WTC11 (cell line): ENCODE measurements around the gene AQP7. TPM values are rescaled to one million over a fixed set of nuclear protein-coding genes. Genes with fewer than 3 reads are reported as not detected.

Experiments
- ATAC-seq: fragments of 200-7000 bp; cut with Tn5 transposase; 2 replicates; pipeline ENCODE4 v1.10.0; 2021; ENCODE audit warnings: mild to moderate bottlenecking, moderate library complexity
- CTCF ChIA-PET: fragments of 300-600 bp; sonication (Branson Sonifier 250); formaldehyde crosslinking; loops from one replicate; lab custom pipeline; 2021; ENCODE audit warnings: antibody characterized with exemption; lab: Charles Lee
- POLR2A ChIA-PET: fragments of 350-600 bp; sonication (Branson Sonifier 250); formaldehyde crosslinking; loops from one replicate; lab custom pipeline; 2021; ENCODE audit warnings: antibody characterized with exemption; lab: Charles Lee
- DNase-seq: peaks from one replicate; pipeline ENCODE4 v3.0.0; 2021; ENCODE audit warnings: low spot score
- H3K27ac Mint-ChIP-seq: 2 replicates; pipeline ENCODE4 v1.8.0; 2021; ENCODE audit warnings: mixed read lengths
- H3K27me3 Mint-ChIP-seq: 2 replicates; pipeline ENCODE4 v1.8.0; 2021; ENCODE audit warnings: low read depth, mild to moderate bottlenecking, moderate library complexity, mixed read lengths
- H3K36me3 Mint-ChIP-seq: 2 replicates; pipeline ENCODE4 v1.8.0; 2021; ENCODE audit warnings: mixed read lengths
- H3K4me1 Mint-ChIP-seq: 2 replicates; pipeline ENCODE4 v1.8.0; 2022; ENCODE audit warnings: mixed read lengths
- H3K4me3 Mint-ChIP-seq: 2 replicates; pipeline ENCODE4 v1.8.0; 2021; ENCODE audit warnings: mild to moderate bottlenecking, moderate library complexity, mixed read lengths
- H3K9me3 Mint-ChIP-seq: 2 replicates; pipeline ENCODE4 v1.8.0; 2021; ENCODE audit warnings: mixed read lengths
- CBFB ChIP-seq: sonication (generic); formaldehyde crosslinking; IDR thresholded peaks from 2 replicates; pipeline ENCODE4 v1.8.1; 2022; ENCODE audit warnings: mild to moderate bottlenecking, low read depth, missing genetic modification reagents
- EMX1 ChIP-seq: fragments of 250-450 bp; sonication (Bioruptor Pico); IDR thresholded peaks from 2 replicates; pipeline ENCODE4 v1.8.0; 2021; ENCODE audit warnings: mild to moderate bottlenecking
- ERG ChIP-seq: fragments of 250-450 bp; sonication (Bioruptor Pico); IDR thresholded peaks from 2 replicates; pipeline ENCODE4 v1.8.0; 2021; ENCODE audit warnings: mild to moderate bottlenecking
- GTF2I ChIP-seq: fragments of 250-450 bp; sonication (Bioruptor Pico); conservative IDR thresholded peaks from 2 replicates; pipeline ENCODE4 v1.4.0; 2021; ENCODE audit warnings: mild to moderate bottlenecking
- JAZF1 ChIP-seq: fragments of 250-450 bp; sonication (Bioruptor Pico); IDR thresholded peaks from 2 replicates; pipeline ENCODE4 v1.9.0; 2021; ENCODE audit warnings: moderate library complexity, mild to moderate bottlenecking, inconsistent platforms
- JUN ChIP-seq: sonication (generic); formaldehyde crosslinking; IDR thresholded peaks from 2 replicates; pipeline ENCODE4 v1.8.0; 2023; ENCODE audit warnings: mild to moderate bottlenecking, missing genetic modification reagents
- KAT7 ChIP-seq: sonication (generic); formaldehyde crosslinking; IDR thresholded peaks from 2 replicates; pipeline ENCODE4 v1.8.1; 2023; ENCODE audit warnings: missing genetic modification reagents, mild to moderate bottlenecking, borderline replicate concordance
- NR1H2 ChIP-seq: sonication (generic); formaldehyde crosslinking; IDR thresholded peaks from 2 replicates; pipeline ENCODE4 v1.9.0; 2021; ENCODE audit warnings: mild to moderate bottlenecking, moderate library complexity, missing genetic modification reagents
- NR2C2 ChIP-seq: sonication (generic); formaldehyde crosslinking; IDR thresholded peaks from 2 replicates; pipeline ENCODE4 v1.8.0; 2022; ENCODE audit warnings: mild to moderate bottlenecking, missing genetic modification reagents
- NR3C1 ChIP-seq: sonication (generic); formaldehyde crosslinking; conservative IDR thresholded peaks from 2 replicates; pipeline ENCODE4 v1.8.1; 2023; ENCODE audit warnings: low read depth, mild to moderate bottlenecking, missing genetic modification reagents
- PREB ChIP-seq: sonication (generic); formaldehyde crosslinking; IDR thresholded peaks from 2 replicates; pipeline ENCODE4 v1.8.1; 2022; ENCODE audit warnings: mild to moderate bottlenecking, missing genetic modification reagents, moderate library complexity, borderline replicate concordance
- TEAD1 ChIP-seq: sonication (generic); formaldehyde crosslinking; IDR thresholded peaks from 2 replicates; pipeline ENCODE4 v1.8.0; 2022; ENCODE audit warnings: mild to moderate bottlenecking, missing genetic modification reagents
- USF1 ChIP-seq: sonication (generic); formaldehyde crosslinking; IDR thresholded peaks from 2 replicates; pipeline ENCODE4 v1.8.0; 2022; ENCODE audit warnings: mild to moderate bottlenecking, missing genetic modification reagents
- ZNF219 ChIP-seq: sonication (generic); formaldehyde crosslinking; IDR thresholded peaks from 2 replicates; pipeline ENCODE4 v1.8.0; 2023; ENCODE audit warnings: missing genetic modification reagents, mild to moderate bottlenecking, borderline replicate concordance
- ZNF281 ChIP-seq: sonication (generic); formaldehyde crosslinking; IDR thresholded peaks from 2 replicates; pipeline ENCODE4 v1.8.0; 2023; ENCODE audit warnings: mild to moderate bottlenecking, missing genetic modification reagents
- ZNF396 ChIP-seq: fragments of 250-450 bp; sonication (Bioruptor Pico); IDR thresholded peaks from 2 replicates; pipeline ENCODE4 v1.8.0; 2021; ENCODE audit warnings: mild to moderate bottlenecking, moderate library complexity, borderline replicate concordance
- ZNF512 ChIP-seq: sonication (generic); formaldehyde crosslinking; IDR thresholded peaks from 2 replicates; pipeline ENCODE4 v1.8.1; 2022; ENCODE audit warnings: missing genetic modification reagents, borderline replicate concordance
- total RNA-seq: library from RNA; stranded (reverse); gene quantifications from 3 replicates; pipeline ENCODE4 v1.2.3, GENCODE V29; 2021
- TF ChIP-seq, protein P1 (sequence below): fragments of 250-450 bp; sonication (Bioruptor Pico); IDR thresholded peaks from 2 replicates; pipeline ENCODE4 v1.9.0; 2021; ENCODE audit warnings: mild to moderate bottlenecking, borderline replicate concordance
- TF ChIP-seq, protein P2 (sequence below): sonication (generic); formaldehyde crosslinking; IDR thresholded peaks from 2 replicates; pipeline ENCODE4 v1.8.0; 2022; ENCODE audit warnings: mild to moderate bottlenecking, missing genetic modification reagents
- TF ChIP-seq, protein P3 (sequence below): fragments of 250-450 bp; sonication (Bioruptor Pico); IDR thresholded peaks from 2 replicates; pipeline ENCODE4 v1.9.0; 2021; ENCODE audit warnings: mild to moderate bottlenecking

The AQP7 gene
- total RNA-seq, 1 experiment from 2014 or later: 0.17 TPM

DNA sequence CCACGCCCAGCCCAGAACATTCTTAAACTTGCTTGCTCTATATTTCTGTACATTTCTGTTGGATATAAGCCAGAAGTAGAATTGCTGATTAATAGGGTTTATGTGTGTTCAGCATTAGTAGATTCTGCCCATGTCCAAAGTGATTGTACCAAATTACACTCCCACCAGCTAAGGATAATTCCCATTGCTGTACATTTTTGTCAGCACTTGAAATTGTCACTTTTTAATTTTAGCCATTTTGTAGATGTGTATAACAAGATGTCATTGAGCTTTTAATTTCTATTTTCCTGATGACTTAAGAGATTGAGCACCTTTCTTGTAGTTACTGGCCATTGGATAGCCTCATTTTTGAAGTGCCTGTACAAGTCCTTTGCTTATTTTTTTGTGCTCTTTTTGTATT, 46.4 kb downstream of the AQP7 start (continued):
- TF ChIP-seq, protein P1, sequence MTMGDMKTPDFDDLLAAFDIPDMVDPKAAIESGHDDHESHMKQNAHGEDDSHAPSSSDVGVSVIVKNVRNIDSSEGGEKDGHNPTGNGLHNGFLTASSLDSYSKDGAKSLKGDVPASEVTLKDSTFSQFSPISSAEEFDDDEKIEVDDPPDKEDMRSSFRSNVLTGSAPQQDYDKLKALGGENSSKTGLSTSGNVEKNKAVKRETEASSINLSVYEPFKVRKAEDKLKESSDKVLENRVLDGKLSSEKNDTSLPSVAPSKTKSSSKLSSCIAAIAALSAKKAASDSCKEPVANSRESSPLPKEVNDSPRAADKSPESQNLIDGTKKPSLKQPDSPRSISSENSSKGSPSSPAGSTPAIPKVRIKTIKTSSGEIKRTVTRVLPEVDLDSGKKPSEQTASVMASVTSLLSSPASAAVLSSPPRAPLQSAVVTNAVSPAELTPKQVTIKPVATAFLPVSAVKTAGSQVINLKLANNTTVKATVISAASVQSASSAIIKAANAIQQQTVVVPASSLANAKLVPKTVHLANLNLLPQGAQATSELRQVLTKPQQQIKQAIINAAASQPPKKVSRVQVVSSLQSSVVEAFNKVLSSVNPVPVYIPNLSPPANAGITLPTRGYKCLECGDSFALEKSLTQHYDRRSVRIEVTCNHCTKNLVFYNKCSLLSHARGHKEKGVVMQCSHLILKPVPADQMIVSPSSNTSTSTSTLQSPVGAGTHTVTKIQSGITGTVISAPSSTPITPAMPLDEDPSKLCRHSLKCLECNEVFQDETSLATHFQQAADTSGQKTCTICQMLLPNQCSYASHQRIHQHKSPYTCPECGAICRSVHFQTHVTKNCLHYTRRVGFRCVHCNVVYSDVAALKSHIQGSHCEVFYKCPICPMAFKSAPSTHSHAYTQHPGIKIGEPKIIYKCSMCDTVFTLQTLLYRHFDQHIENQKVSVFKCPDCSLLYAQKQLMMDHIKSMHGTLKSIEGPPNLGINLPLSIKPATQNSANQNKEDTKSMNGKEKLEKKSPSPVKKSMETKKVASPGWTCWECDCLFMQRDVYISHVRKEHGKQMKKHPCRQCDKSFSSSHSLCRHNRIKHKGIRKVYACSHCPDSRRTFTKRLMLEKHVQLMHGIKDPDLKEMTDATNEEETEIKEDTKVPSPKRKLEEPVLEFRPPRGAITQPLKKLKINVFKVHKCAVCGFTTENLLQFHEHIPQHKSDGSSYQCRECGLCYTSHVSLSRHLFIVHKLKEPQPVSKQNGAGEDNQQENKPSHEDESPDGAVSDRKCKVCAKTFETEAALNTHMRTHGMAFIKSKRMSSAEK: no peak
- TF ChIP-seq EMX1 (CRISPR knock-in tag) (no peak), GTF2I (no peak), KAT7 (CRISPR knock-in tag) (no peak), USF1 (CRISPR knock-in tag) (no peak), JAZF1 (CRISPR knock-in tag) (no peak), ERG (no peak), JUN (CRISPR knock-in tag) (no peak), PREB (no peak), TEAD1 (no peak), CBFB (CRISPR knock-in tag) (no peak)
- TF ChIP-seq, protein P2, sequence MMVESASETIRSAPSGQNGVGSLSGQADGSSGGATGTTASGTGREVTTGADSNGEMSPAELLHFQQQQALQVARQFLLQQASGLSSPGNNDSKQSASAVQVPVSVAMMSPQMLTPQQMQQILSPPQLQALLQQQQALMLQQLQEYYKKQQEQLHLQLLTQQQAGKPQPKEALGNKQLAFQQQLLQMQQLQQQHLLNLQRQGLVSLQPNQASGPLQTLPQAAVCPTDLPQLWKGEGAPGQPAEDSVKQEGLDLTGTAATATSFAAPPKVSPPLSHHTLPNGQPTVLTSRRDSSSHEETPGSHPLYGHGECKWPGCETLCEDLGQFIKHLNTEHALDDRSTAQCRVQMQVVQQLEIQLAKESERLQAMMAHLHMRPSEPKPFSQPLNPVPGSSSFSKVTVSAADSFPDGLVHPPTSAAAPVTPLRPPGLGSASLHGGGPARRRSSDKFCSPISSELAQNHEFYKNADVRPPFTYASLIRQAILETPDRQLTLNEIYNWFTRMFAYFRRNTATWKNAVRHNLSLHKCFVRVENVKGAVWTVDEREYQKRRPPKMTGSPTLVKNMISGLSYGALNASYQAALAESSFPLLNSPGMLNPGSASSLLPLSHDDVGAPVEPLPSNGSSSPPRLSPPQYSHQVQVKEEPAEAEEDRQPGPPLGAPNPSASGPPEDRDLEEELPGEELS (CRISPR knock-in tag): no peak
- TF ChIP-seq, protein P3, sequence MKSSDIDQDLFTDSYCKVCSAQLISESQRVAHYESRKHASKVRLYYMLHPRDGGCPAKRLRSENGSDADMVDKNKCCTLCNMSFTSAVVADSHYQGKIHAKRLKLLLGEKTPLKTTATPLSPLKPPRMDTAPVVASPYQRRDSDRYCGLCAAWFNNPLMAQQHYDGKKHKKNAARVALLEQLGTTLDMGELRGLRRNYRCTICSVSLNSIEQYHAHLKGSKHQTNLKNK: no peak

DNA sequence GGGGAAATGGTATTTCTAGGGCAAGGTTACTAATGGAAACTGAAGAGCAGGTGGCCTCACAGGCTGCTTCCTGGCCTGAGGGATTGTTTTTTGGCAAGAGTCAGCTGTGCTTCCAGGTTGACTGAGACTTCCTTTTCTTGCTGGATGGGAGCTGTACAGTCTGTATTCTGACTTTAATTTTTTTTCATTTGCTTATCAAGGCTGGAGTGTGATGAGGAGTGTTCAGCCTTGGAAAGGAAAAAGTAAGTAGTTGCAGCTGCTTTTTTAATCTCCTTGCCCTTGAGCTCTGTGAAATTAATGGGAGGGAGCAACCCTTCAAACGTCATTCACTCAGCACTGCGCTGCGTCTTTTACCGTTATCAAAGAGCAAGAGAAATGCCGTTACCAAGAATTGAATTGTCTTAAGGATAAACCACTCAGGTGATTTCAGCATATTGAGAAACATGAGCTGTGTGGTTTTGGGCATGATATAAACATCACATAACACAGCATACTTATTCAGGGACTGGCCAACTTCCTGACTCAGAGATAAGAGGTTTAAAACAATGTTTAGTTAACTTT, 47.6 kb downstream of the AQP7 start:
- DNase-seq (no peak), ATAC-seq (no peak)
- ChIA-PET POLR2A (no interaction called here), CTCF (interaction anchor here (0.9 to 1.7 kb wide), 2 partner anchors 20 to 112 kb away, joined by 3 to 4 read pairs; no protein-coding TSS in a partner anchor)
- Mint-ChIP-seq H3K9me3 (no peaks in the 10 kb centered on the region), H3K4me1 (no peaks in the 10 kb centered on the region), H3K4me3 (no peak overlapping the region), H3K36me3 (peaks cover 10% of the 10 kb centered on the region), H3K27me3 (no peaks in the 10 kb centered on the region), H3K27ac (no peak overlapping the region)
- TF ChIP-seq ZNF219 (no peak), ZNF281 (CRISPR knock-in tag) (no peak), NR3C1 (CRISPR knock-in tag) (no peak), ZNF512 (no peak), NR1H2 (CRISPR knock-in tag) (no peak), ZNF396 (CRISPR knock-in tag) (no peak), NR2C2 (no peak)
